ENCODE data around the gene DNER.

DNER gene

GRCh38 chr2:229433351-229433750, 281.0 kb downstream of the DNER start:
- DNase-seq (ENCODE audit: low read depth) = no peak

GRCh38 chr2:229431327-229431954, 282.9 kb downstream of the DNER start:
- DNase-seq (ENCODE audit: low read depth) = peak; percentile 67

- DNase-seq (ENCODE audit: low read depth) = no peak
Measured at GRCh38 chr2:229429589-229429988, 284.8 kb downstream of the DNER start.

- DNase-seq (ENCODE audit: low read depth) = no peak
Measured at GRCh38 chr2:229426464-229426863, 287.9 kb downstream of the DNER start.

- DNase-seq (ENCODE audit: low read depth) = no peak
Measured at GRCh38 chr2:229425598-229425997, 288.8 kb downstream of the DNER start.

- DNase-seq (ENCODE audit: low read depth) = no peak
Measured at GRCh38 chr2:229422063-229422462, 292.3 kb downstream of the DNER start.

- DNase-seq (ENCODE audit: low read depth) = no peak
Measured at GRCh38 chr2:229419158-229419557, 295.2 kb downstream of the DNER start.

- DNase-seq (ENCODE audit: low read depth) = no peak
Measured at GRCh38 chr2:229417916-229418315, 296.4 kb downstream of the DNER start.

GRCh38 chr2:229417176-229417575, 297.2 kb downstream of the DNER start:
- DNase-seq (ENCODE audit: low read depth) = no peak

- peak; percentile 98 for DNase-seq (ENCODE audit: low read depth)
Measured at GRCh38 chr2:229416116-229416694, 298.1 kb downstream of the DNER start.

GRCh38 chr2:229414631-229415030, 299.7 kb downstream of the DNER start:
- no peak for DNase-seq (ENCODE audit: low read depth)

GRCh38 chr2:229412686-229413085, 301.7 kb downstream of the DNER start:
- no peak for DNase-seq (ENCODE audit: low read depth)

GRCh38 chr2:229410946-229411345, 303.4 kb downstream of the DNER start:
- peak; percentile 32 for DNase-seq (ENCODE audit: low read depth)

GRCh38 chr2:229410264-229410663, 304.1 kb downstream of the DNER start:
- peak; percentile 54 for DNase-seq (ENCODE audit: low read depth)

- peak; percentile 26 for DNase-seq (ENCODE audit: low read depth)
Measured at GRCh38 chr2:229409751-229410181, 304.6 kb downstream of the DNER start.

GRCh38 chr2:229408962-229409361, 305.4 kb downstream of the DNER start:
- no peak for DNase-seq (ENCODE audit: low read depth)

GRCh38 chr2:229408356-229408755, 306.0 kb downstream of the DNER start:
- peak; percentile 97 for DNase-seq (ENCODE audit: low read depth)

GRCh38 chr2:229407170-229407569, 307.2 kb downstream of the DNER start:
- DNase-seq (ENCODE audit: low read depth) = peak; percentile 99

GRCh38 chr2:229405796-229406195, 308.6 kb downstream of the DNER start:
- DNase-seq (ENCODE audit: low read depth) = no peak

GRCh38 chr2:229403296-229403695, 311.1 kb downstream of the DNER start:
- DNase-seq (ENCODE audit: low read depth) = no peak

GRCh38 chr2:229401171-229401865, 313.0 kb downstream of the DNER start:
- DNase-seq (ENCODE audit: low read depth) = no peak

GRCh38 chr2:229393926-229394325, 320.4 kb downstream of the DNER start:
- no peak for DNase-seq (ENCODE audit: low read depth)

GRCh38 chr2:229392196-229392595, 322.2 kb downstream of the DNER start:
- DNase-seq (ENCODE audit: low read depth) = peak; percentile 53

Measured in iris pigment epithelial cell (primary cell).